BE2C (cell line): Measurements from ENCODE around the gene DRAM1.

Experiments
- DNase-seq: peaks from one replicate; pipeline ENCODE4 v3.0.0-alpha.2; 2020
- H3K27me3 ChIP-seq: fragments of 250-450 bp; sonication (Bioruptor Pico); 2 replicates; pipeline ENCODE4 v1.5.1; 2020; ENCODE audit warnings: mild to moderate bottlenecking
- H3K36me3 ChIP-seq: fragments of 250-450 bp; sonication (Bioruptor Pico); 2 replicates; pipeline ENCODE4 v1.5.1; 2020; ENCODE audit warnings: mild to moderate bottlenecking
- H3K4me1 ChIP-seq: fragments of 250-450 bp; sonication (Bioruptor Pico); 2 replicates; pipeline ENCODE4 v1.5.1; 2020
- H3K4me3 ChIP-seq: 2 replicates; pipeline ENCODE4 v1.5.1; 2011; ENCODE audit warnings: low read depth, low read length
- H3K9me3 ChIP-seq: fragments of 250-450 bp; sonication (Bioruptor Pico); 2 replicates; pipeline ENCODE4 v1.5.1; 2020
- TF ChIP-seq, protein P1 (sequence below): IDR thresholded peaks from 2 replicates; pipeline ENCODE4 v1.5.1; 2012; ENCODE audit warnings: mild to moderate bottlenecking, low read depth, low read length

Gene DRAM1

DNA sequence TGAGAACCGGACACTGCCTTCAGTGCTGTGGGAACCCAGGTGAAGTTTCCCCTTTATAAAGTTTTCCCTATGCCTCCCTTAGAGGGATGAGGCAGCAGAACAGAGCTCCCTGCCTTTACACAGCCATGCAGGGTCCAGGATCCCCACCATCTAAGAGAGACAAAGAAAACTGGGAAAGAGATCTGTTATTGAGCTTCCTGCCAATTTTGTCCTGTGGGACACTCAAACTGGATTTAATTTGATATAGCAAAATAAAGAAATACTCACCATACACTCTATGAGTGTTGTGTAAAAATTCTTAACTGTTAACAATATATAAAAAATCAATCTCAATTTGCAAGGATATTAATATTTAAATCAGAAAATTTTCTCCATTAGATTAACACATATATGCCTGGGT, 69.9 kb downstream of the DRAM1 start:
- Histone ChIP-seq H3K36me3 (no peaks in the 10 kb centered on the region), H3K4me1 (no peaks in the 10 kb centered on the region), H3K27me3 (peaks cover 9% of the 10 kb centered on the region), H3K4me3 (no peak overlapping the region), H3K9me3 (no peaks in the 10 kb centered on the region)
- no peak for DNase-seq
- TF ChIP-seq, protein P1, sequence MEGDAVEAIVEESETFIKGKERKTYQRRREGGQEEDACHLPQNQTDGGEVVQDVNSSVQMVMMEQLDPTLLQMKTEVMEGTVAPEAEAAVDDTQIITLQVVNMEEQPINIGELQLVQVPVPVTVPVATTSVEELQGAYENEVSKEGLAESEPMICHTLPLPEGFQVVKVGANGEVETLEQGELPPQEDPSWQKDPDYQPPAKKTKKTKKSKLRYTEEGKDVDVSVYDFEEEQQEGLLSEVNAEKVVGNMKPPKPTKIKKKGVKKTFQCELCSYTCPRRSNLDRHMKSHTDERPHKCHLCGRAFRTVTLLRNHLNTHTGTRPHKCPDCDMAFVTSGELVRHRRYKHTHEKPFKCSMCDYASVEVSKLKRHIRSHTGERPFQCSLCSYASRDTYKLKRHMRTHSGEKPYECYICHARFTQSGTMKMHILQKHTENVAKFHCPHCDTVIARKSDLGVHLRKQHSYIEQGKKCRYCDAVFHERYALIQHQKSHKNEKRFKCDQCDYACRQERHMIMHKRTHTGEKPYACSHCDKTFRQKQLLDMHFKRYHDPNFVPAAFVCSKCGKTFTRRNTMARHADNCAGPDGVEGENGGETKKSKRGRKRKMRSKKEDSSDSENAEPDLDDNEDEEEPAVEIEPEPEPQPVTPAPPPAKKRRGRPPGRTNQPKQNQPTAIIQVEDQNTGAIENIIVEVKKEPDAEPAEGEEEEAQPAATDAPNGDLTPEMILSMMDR: no peak

DNA sequence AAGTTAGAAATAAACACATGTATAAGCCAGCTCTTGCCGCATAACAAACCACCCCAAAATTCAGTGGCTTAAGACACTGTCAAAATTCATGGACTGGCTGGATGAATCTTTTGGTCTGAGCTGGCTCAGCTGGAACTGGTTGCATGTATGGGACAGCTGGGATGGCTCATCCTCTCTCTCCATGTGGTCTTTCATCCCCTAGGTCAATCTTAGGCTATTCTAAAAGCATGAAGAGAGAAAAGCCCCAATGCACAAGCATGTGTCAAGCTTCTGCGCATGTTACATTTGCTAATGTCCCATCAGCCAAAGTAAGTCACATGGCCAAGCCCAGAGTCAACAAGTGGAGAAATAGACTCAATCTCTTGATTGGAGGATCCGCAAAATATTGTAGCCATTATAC, 71.0 kb downstream of the DRAM1 start:
- TF ChIP-seq, protein P1: no peak
- H3K4me3 ChIP-seq: no peak overlapping the region
- H3K27me3 ChIP-seq: peaks cover 9% of the 10 kb centered on the region
- no peaks in the 10 kb centered on the region for H3K4me1 ChIP-seq
- no peak for DNase-seq
- H3K36me3 ChIP-seq: no peaks in the 10 kb centered on the region
- H3K9me3 ChIP-seq: no peaks in the 10 kb centered on the region

DNA sequence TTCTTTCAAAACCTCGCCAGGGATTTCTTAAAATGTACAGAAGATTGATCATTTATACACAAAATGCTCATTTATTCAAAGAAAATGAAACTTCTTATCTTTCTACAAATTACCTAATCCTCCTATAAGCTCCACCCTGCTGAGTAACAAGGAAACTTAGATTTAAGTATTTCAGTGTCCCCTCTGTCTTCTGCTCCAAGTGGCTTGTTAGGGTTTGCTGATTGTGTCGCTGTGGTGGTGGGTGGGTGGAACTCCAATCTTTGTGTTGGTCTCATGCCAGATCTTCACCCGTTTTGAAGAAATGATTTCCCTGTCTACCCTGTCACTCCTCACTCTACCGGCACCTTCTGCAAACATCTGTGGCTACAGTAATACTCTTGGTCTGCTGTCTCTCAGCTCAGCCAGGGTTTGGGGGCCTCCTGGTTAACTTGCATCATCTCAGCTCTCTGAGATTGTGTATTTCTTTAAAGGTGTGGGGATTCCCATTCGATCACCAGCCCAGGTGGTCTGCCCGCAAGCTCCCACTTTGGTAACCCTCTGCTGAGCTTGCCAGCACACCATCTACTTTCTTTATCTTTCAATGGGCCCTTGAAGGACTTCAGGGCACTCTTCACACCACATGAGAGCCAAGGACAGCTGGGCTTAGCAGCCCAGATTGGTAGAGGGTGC, 73.8 kb downstream of the DRAM1 start:
- Histone ChIP-seq H3K9me3 (no peaks in the 10 kb centered on the region), H3K27me3 (no peaks in the 10 kb centered on the region), H3K36me3 (no peaks in the 10 kb centered on the region), H3K4me1 (no peaks in the 10 kb centered on the region), H3K4me3 (no peak overlapping the region)
- DNase-seq: no peak
- TF ChIP-seq, protein P1: no peak

DNA sequence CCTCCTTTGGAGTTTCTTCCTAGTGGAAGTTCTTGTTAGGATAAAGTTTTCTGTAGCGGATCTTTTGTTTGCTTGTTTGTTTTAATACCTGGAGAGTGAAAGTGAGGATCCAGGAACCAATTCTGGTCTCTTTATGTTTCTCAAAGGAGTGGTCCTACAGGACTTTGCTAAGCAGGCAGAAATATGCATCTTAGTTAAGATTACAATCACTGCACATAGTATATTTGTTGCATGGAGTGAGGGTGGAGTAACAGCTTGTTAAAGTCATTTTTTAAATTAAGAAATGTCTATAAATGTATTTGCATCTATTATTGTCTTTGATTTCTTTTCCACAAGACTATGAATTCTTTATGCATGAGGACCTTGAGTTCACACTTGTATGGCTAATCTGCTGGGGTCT, 76.7 kb downstream of the DRAM1 start:
- H3K27me3 ChIP-seq: no peaks in the 10 kb centered on the region
- no peaks in the 10 kb centered on the region for H3K36me3 ChIP-seq
- no peaks in the 10 kb centered on the region for H3K9me3 ChIP-seq
- TF ChIP-seq, protein P1: no peak
- no peak for DNase-seq
- H3K4me3 ChIP-seq: no peak overlapping the region
- H3K4me1 ChIP-seq: no peaks in the 10 kb centered on the region

DNA sequence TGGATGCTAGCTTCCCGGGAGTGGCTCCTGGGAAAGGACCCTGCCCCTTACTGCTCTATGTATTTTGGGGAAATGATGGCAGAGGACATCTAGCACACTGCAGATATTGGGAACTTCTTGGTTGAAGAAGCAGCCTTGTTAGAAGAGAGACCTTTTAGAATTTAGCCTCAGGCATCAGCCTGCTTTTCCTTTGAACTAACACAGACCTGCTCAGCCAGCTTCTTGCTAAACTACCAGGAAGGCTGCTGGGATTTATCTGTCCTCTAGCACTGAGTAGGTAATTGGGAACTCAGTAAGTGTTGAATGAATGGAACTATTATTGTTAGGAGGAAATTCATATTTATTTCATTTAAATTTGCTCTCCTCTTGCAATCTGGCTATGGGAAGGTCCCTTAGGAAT, 77.3 kb downstream of the DRAM1 start:
- Histone ChIP-seq H3K4me1 (no peaks in the 10 kb centered on the region), H3K4me3 (no peak overlapping the region), H3K9me3 (no peaks in the 10 kb centered on the region), H3K27me3 (no peaks in the 10 kb centered on the region), H3K36me3 (no peaks in the 10 kb centered on the region)
- TF ChIP-seq, protein P1: no peak
- DNase-seq: no peak

DNA sequence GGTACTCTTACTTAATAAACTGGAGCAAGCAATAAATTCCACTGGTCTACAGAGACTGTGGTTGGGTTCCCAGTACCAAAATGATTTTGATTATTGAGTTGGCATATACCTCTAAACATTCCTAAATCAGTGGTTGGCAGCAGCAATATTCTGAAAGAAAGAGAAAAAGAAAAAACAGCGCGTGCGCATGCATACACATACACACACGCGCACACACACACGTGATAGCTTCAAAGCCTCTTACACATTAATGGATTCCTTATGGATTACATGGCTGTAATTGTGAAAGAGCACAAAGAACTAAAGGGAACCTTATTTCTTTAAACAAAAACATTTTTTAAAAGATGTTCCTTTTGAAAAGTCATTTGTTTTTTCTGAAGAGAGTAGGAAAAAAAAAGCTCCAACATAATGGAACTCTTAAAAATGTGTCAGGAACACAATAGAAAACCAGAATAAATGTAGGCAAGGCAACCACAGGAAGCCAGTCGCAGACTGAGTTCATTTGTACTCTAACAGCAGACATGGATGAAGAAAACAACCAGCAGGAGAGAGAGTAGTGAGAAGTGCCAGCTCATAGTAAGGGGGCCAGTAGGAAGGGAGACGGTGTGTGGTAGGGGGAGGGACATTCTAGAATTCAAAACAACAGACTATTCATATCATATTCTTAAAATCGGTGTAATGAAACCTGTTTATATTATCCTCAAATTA, 80.0 kb downstream of the DRAM1 start:
- Histone ChIP-seq H3K27me3 (no peaks in the 10 kb centered on the region), H3K9me3 (no peaks in the 10 kb centered on the region), H3K36me3 (no peaks in the 10 kb centered on the region), H3K4me3 (no peak overlapping the region), H3K4me1 (no peaks in the 10 kb centered on the region)
- TF ChIP-seq, protein P1: no peak
- no peak for DNase-seq
